ENCODE results near the gene MAPK1IP1L. TPM values are rescaled to one million over a fixed set of nuclear protein-coding genes. Genes with fewer than 3 reads are reported as not detected.

MAPK1IP1L gene
- total RNA-seq, 6 experiments from 2014 or later = 114 to 150 (median 126) TPM

DNA sequence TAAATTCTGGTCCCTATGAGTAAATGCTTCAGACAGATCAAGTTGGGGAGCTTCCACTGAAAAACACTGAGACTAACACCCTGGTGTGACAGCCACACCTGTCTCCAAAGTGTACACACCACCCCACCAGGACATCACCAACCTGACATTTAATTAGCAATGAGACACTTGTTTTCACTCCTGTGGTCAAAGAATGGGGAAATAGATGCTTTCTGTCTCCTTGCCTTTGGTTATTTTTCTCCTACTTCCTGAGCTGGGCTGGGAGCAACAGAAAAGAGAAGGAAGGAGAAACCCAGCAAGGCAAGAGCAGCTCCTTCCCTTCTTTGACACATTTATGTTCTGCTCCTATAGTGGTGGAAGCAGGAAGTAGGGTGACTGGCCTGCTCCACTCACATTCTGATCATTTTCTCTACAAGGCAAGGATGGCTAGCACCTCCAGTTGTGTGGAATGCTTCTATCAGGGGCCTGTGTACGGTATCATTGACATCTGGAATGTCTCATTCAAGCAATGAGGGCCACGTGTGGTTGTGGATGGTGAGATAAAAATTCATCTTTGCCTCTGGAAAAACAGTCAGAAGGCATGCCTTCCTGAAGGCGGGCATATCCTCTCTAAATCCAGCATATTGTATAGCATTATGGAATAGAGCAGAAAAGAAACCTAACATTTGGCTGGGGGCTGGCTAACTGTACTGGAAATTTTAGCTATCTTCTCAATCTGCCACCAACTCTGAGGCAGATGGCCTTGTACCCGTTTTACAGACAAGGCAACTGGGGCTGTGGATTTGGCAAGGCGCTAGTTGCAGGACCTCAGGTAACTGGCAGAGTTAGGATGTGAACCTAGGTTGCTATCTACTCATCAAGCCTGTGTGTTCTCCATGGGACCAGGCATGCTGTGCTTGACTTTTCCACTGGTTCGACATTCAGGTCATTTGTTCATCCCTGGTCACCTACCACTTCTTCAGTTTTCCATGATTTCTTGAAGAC is 52.8 kb downstream of the MAPK1IP1L start:
- H3K4me3 Mint-ChIP-seq = peak overlapping the region; percentile 82
- H3K27me3 Mint-ChIP-seq (ENCODE audit: insufficient read depth) = no peaks in the 10 kb centered on the region; the same call in 1 of the 2 replicates
- H3K27ac Mint-ChIP-seq = peak overlapping the region; percentile 99

DNA sequence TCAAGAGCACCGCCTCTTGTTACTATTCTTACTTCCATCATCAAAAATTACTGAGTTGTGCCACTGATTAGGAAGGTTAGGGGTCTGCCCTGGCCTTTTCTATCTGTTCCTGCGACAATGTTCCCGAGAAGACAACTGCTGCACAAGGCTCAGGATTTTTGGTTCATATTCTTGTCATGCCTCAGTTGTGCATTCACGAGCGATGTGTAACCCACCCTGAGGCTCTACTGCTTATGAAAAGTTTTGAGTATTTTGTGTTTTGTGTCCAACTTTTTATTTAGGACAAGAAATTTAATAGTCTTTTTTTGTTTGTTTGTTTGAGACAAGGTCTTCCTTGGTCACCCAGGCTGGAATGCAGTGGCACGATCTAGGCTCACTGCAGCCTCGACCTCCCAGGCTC is 54.5 kb downstream of the MAPK1IP1L start:
- Mint-ChIP-seq H3K9me3 (peaks cover 18% of the 10 kb centered on the region), H3K4me1 (ENCODE audit: low read depth) (peaks cover 60% of the 10 kb centered on the region), H3K36me3 (ENCODE audit: low read depth) (peaks cover 10% of the 10 kb centered on the region), H3K27ac (peak overlapping the region; percentile 64), H3K4me3 (no peak overlapping the region), H3K27me3 (ENCODE audit: insufficient read depth) (no peaks in the 10 kb centered on the region; the same call in none of the 2 replicates)
- TF ChIP-seq, protein P1, sequence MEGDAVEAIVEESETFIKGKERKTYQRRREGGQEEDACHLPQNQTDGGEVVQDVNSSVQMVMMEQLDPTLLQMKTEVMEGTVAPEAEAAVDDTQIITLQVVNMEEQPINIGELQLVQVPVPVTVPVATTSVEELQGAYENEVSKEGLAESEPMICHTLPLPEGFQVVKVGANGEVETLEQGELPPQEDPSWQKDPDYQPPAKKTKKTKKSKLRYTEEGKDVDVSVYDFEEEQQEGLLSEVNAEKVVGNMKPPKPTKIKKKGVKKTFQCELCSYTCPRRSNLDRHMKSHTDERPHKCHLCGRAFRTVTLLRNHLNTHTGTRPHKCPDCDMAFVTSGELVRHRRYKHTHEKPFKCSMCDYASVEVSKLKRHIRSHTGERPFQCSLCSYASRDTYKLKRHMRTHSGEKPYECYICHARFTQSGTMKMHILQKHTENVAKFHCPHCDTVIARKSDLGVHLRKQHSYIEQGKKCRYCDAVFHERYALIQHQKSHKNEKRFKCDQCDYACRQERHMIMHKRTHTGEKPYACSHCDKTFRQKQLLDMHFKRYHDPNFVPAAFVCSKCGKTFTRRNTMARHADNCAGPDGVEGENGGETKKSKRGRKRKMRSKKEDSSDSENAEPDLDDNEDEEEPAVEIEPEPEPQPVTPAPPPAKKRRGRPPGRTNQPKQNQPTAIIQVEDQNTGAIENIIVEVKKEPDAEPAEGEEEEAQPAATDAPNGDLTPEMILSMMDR (IDR thresholded peaks at IDR 0.05) = no peak
- no peak for DNase-seq

More for the DNA sequence above, 52.8 kb downstream of the MAPK1IP1L start:
- Mint-ChIP-seq H3K36me3 (ENCODE audit: low read depth) (peaks cover 10% of the 10 kb centered on the region), H3K9me3 (peaks cover 18% of the 10 kb centered on the region), H3K4me1 (ENCODE audit: low read depth) (peaks cover 65% of the 10 kb centered on the region)
- TF ChIP-seq, protein P1 (IDR thresholded peaks at IDR 0.05) = no peak
- DNase-seq = no peak

DNA sequence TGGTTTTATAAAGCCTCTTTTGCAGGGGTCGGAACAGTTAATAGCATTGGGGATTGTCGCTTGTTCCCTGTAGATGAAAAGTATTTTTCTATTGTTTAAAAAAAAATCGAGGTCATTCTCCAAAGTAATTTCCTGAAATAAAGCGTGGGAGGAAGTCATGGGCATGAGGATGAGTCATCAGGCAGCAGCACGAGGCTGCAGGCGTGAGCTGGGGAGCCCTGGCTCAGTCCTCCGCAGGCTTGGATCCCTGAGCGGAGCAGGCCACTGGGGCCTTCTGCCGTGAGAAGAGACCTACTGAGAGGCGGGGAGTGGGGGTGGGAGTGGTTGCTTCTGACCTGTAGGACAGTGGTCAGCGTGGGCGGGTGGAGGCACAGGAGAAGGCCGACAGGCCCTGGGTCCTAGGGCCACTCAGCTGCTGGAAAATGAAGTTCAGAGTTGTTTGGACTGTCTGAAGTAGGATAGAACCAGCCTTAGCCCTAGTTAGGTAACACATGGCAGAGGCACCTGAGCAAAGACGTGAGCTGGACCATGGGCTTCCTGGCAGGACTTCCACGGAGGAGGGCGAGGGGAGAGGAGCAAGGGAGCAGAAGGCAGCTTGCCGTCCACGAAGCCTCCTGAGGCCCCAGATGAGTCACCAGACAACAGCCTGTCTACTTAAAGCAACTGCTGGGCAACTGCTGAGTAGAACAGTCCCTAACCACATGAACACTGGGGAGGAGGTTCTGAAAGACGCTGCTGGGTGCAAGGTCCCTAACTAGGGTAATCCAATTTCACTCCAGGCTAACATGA is 56.5 kb downstream of the MAPK1IP1L start:
- Mint-ChIP-seq H3K4me1 (ENCODE audit: low read depth) (peaks cover 45% of the 10 kb centered on the region), H3K9me3 (peaks cover 18% of the 10 kb centered on the region), H3K36me3 (ENCODE audit: low read depth) (peaks cover 10% of the 10 kb centered on the region), H3K27ac (peak overlapping the region; percentile 100), H3K27me3 (ENCODE audit: insufficient read depth) (no peaks in the 10 kb centered on the region; the same call in none of the 2 replicates), H3K4me3 (peak overlapping the region; percentile 75)
- TF ChIP-seq, protein P1 (IDR thresholded peaks at IDR 0.05) = no peak
- DNase-seq = peak; percentile 95

DNA sequence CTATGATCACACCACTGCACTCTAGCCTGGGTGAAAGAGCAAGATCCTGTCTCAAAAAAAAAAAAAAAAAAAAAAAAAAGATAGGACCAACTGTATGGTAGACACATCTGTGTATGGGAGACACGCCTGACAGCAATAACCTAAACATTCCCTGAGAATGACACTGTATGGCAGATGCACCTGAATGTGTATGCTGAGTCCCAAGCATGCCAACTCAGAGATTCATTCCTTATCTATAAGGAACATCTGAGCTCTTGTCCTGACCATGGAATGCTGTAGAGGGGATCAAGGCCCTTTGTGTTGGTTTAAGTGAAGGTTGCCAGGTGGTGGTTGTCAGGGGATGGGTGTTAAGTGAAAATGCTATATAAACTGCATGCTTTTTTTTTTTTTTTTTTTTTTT is 58.4 kb downstream of the MAPK1IP1L start:
- peaks cover 29% of the 10 kb centered on the region for H3K4me1 Mint-ChIP-seq (ENCODE audit: low read depth)
- no peaks in the 10 kb centered on the region; the same call in 1 of the 2 replicates for H3K36me3 Mint-ChIP-seq (ENCODE audit: low read depth)
- H3K27me3 Mint-ChIP-seq (ENCODE audit: insufficient read depth) = peaks cover 2% of the 10 kb centered on the region
- DNase-seq = no peak
- no peak overlapping the region for H3K27ac Mint-ChIP-seq
- H3K9me3 Mint-ChIP-seq = peaks cover 6% of the 10 kb centered on the region
- no peak overlapping the region for H3K4me3 Mint-ChIP-seq
- TF ChIP-seq, protein P1 (IDR thresholded peaks at IDR 0.05) = no peak

DNA sequence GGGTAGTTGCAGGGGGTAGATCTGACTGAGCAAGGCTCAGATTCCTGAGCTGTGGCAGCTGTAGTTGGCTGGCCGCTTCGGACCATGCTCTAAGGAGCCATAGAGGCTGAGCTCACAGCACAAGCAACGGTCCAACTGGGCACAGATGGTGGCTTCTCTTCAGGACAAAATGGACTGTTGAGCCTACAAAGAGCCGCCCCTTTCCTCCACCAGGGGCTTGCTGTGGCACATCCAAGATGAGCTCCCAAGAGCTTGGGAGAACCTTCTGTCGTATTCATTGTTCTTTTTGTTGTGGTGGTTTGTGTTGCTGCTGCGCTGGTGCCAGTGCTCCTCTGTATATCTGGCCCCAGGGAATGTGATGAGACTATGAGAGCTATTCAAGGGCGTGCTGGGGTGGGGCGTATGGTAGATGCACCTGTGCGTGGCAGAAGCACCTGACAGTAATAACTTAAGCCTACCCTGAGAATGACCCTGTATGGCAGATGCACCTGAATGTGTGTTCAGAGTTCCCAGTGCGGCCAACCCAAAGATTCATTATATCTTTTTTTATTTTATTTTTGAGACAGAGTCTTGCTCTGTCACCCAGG is 59.8 kb downstream of the MAPK1IP1L start:
- Mint-ChIP-seq H3K27me3 (ENCODE audit: insufficient read depth) (peaks cover 2% of the 10 kb centered on the region), H3K9me3 (no peaks in the 10 kb centered on the region), H3K4me1 (ENCODE audit: low read depth) (peaks cover 22% of the 10 kb centered on the region), H3K36me3 (ENCODE audit: low read depth) (no peaks in the 10 kb centered on the region; the same call in 1 of the 2 replicates), H3K4me3 (no peak overlapping the region), H3K27ac (no peak overlapping the region)
- TF ChIP-seq, protein P1 (IDR thresholded peaks at IDR 0.05) = no peak; the same call in 1 of the 2 replicates
- no peak for DNase-seq

Data from HFFc6 (cell line).